HG03354 (cell line): ENCODE measurements around the gene NAV2.

ENCODE experiments used
- ATAC-seq: cut with Tn5 transposase; IDR thresholded peaks from one replicate; pipeline ENCODE4 v1.9.1; 2021; ENCODE audit warnings: mild to moderate bottlenecking; ENCODE audit not compliant: unreplicated experiment, poor library complexity, severe bottlenecking

NAV2 gene

GRCh38 chr11:19976281-19976941, 263.8 kb downstream of the NAV2 start:
- ATAC-seq = no peak

- ATAC-seq = no peak
These were observed 265.3 kb downstream of the NAV2 start for GRCh38 chr11:19977941-19978340.

GRCh38 chr11:19978668-19979518, 266.3 kb downstream of the NAV2 start:
- peak; percentile 69 for ATAC-seq

- ATAC-seq = peak; percentile 69
These were observed 266.8 kb downstream of the NAV2 start for GRCh38 chr11:19979519-19979845.

- no peak for ATAC-seq
These were observed 267.8 kb downstream of the NAV2 start for GRCh38 chr11:19980388-19980787.

GRCh38 chr11:19980957-19981669, 268.5 kb downstream of the NAV2 start:
- no peak for ATAC-seq

GRCh38 chr11:19982774-19983495, 270.3 kb downstream of the NAV2 start:
- ATAC-seq = no peak

- ATAC-seq = peak; percentile 58
These were observed 271.6 kb downstream of the NAV2 start for GRCh38 chr11:19984048-19984742.

- ATAC-seq = no peak
These were observed 272.5 kb downstream of the NAV2 start for GRCh38 chr11:19985111-19985510.

GRCh38 chr11:19987331-19987801, 274.7 kb downstream of the NAV2 start:
- no peak for ATAC-seq

GRCh38 chr11:19988598-19988997, 276.0 kb downstream of the NAV2 start:
- no peak for ATAC-seq

GRCh38 chr11:19989191-19989590, 276.6 kb downstream of the NAV2 start:
- ATAC-seq = no peak

GRCh38 chr11:19992162-19992561, 279.5 kb downstream of the NAV2 start:
- ATAC-seq = no peak

GRCh38 chr11:19992998-19993397, 280.4 kb downstream of the NAV2 start:
- ATAC-seq = no peak

GRCh38 chr11:19994672-19995071, 282.0 kb downstream of the NAV2 start:
- no peak for ATAC-seq

GRCh38 chr11:19995145-19995544, 282.5 kb downstream of the NAV2 start:
- ATAC-seq = no peak

GRCh38 chr11:19996571-19996970, 283.9 kb downstream of the NAV2 start:
- ATAC-seq = no peak

GRCh38 chr11:20000022-20000350, 287.3 kb downstream of the NAV2 start:
- ATAC-seq = no peak

GRCh38 chr11:20000351-20001134, 287.9 kb downstream of the NAV2 start:
- ATAC-seq = no peak
